Fibroblast of the aortic adventitia (primary cell): ENCODE results near the gene RGR. TPM values are rescaled to one million over a fixed set of nuclear protein-coding genes. Genes with fewer than 3 reads are reported as not detected.

Experiments
- DNase-seq: peaks from one replicate; pipeline ENCODE4 v3.0.0-alpha.2; 2010; ENCODE audit warnings: low read depth
- H3K4me3 ChIP-seq: 2 replicates; pipeline ENCODE4 v1.5.1; 2011; ENCODE audit warnings: low read depth, mild to moderate bottlenecking, control low read depth, low read length, moderate library complexity
- total RNA-seq: library from RNA; depleted of rRNA; stranded (reverse); fragments of >200 nt; gene quantifications from 2 replicates; pipeline ENCODE4 v1.2.3, GENCODE V29; 2012; ENCODE audit warnings: low replicate concordance
- TF ChIP-seq, protein P1 (sequence below): IDR thresholded peaks from 2 replicates; pipeline ENCODE4 v1.5.1; 2011; ENCODE audit warnings: mild to moderate bottlenecking, low read length, control low read depth, inconsistent platforms; ENCODE audit not compliant: insufficient read depth

The RGR gene
- total RNA-seq, 1 donor: not detected

DNA sequence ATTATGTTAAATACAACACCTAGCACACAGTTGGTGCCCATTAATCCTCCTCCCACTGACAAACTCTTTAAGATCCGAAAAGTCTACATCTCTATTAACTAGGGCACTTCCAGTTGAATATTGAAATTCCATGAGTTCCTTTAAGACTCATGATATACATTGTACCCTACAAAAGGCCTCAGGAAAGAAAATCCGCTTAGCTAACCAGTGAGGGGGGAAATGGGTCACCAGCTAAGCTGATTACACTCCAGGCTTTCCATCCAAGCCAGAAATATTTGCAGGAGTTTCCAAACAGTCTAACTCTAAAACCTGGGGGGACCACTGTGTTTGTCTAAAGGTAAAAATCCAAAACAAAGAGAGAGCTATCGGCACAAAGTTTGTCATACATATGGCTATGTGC lies 18.2 kb upstream of the RGR start:
- TF ChIP-seq, protein P1, sequence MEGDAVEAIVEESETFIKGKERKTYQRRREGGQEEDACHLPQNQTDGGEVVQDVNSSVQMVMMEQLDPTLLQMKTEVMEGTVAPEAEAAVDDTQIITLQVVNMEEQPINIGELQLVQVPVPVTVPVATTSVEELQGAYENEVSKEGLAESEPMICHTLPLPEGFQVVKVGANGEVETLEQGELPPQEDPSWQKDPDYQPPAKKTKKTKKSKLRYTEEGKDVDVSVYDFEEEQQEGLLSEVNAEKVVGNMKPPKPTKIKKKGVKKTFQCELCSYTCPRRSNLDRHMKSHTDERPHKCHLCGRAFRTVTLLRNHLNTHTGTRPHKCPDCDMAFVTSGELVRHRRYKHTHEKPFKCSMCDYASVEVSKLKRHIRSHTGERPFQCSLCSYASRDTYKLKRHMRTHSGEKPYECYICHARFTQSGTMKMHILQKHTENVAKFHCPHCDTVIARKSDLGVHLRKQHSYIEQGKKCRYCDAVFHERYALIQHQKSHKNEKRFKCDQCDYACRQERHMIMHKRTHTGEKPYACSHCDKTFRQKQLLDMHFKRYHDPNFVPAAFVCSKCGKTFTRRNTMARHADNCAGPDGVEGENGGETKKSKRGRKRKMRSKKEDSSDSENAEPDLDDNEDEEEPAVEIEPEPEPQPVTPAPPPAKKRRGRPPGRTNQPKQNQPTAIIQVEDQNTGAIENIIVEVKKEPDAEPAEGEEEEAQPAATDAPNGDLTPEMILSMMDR: no peak

DNA sequence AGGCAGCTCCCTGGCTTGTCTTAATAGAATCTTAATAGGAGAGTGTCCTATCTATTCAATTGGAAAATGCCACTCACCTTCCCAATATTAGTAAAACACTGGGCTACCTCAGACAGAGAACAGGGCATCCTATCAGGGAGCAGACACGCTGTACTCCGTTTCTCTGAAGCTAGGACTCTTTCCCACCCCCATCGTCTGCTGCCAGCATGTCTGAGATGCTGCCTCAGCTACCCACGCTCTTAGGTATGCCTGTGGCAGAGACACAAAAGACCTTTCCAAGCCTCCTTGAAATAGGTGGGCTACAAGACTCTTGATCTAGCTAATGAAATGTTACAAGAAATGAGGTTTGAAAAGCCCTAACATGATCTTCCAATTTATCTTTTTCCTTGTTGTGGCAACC lies 17.0 kb upstream of the RGR start:
- no peak overlapping the region for H3K4me3 ChIP-seq
- DNase-seq: no peak
- TF ChIP-seq, protein P1: no peak

More for the DNA sequence above, 18.2 kb upstream of the RGR start:
- DNase-seq: no peak
- H3K4me3 ChIP-seq: no peak overlapping the region

DNA sequence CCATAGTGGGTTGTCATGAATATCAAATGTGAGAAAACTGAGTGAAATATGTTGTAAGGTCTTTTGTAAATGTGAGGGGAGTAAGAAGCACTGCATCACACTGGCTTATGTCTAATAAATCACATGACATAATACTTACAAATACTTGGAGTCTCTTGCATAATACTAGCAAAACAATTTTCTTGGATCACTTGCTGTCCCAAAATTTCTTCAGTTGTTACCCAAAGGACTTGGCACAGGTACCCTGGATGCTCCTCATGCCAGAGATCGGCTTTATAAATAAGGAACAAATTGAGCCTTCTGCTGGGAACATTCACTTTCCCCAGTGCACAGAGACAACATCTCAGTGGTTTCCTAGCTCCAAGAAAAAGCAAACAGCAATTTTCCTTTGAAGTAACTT lies 14.5 kb upstream of the RGR start:
- TF ChIP-seq, protein P1: no peak
- no peak for DNase-seq
- H3K4me3 ChIP-seq: no peak overlapping the region

DNA sequence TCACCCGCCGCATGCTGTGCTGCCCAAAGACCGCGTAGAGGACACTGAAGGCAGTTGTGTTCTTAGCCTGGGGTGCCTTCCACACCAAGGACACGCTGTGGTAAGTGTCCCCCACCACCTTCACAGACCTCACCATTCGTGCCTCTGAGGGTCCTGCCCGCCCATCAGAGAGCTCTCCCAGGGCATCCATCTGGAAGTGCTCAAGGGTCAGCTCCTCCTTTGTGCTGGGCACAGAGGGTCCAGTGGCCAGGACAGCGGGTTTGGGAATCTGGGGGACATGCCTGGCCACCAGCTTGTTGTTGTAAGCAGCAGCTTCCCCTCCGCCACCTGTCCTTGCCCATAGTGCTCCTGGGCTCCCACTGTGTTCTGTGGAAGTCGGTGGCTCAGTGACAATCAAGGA lies 12.5 kb upstream of the RGR start:
- no peak for DNase-seq
- TF ChIP-seq, protein P1: no peak
- no peak overlapping the region for H3K4me3 ChIP-seq

DNA sequence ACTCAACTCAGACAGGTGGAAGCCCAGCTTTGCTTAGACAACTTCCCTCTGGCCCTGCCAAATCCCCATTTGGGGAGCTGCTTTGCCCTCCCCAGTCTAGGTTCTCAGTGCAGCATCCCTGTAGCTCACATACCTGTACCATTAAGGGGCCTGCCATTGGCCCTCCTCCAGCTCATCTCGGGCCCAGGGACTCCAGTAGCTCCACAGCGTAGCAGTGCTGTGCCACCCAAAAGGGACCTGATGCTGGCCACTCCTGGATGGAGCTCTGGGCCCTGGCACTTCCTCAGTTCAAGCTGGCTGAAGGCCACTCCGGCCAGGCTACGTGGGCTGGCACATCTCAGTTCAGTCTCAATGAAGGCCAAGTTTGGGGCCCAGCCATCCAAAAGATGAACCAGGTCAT lies 10.9 kb upstream of the RGR start:
- no peak overlapping the region for H3K4me3 ChIP-seq
- TF ChIP-seq, protein P1: no peak
- no peak for DNase-seq

DNA sequence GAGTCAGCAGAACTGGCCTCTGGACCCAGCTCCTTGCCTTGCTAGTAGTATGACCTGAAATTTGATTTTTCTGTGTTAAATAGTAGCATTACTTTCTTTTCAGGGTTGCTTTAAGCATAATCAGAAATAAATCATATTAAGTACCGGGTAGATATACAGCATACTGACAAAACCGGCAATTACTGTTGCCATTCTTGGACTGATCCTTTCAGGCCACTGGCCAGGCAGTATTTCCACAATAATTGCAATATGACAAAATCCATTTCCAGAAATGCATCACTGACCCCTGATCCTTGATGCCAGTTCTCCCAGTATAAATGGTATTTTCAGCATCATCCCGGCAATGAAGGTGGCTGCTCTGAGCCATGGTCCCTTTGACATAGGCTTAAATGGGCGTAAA lies 10.4 kb upstream of the RGR start:
- H3K4me3 ChIP-seq: no peak overlapping the region
- no peak for DNase-seq
- TF ChIP-seq, protein P1: no peak

DNA sequence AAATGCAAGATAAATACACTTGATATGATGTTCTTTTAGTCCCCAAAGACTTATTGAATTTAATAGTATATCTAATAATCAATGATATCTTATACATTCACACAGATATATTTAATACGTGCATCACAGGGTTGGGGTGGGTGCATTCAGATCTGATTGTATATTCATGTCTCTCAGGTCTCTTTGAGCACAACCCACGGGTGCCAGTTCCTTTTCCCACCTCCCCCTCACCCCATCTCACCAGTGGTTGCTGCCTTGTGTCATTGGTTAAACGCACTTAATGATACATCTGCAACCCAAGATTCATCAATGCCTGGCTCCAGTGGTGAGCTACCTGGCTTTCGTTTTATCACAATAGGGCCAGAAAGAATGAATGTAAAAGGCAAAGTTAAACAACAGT lies 9.8 kb upstream of the RGR start:
- TF ChIP-seq, protein P1: no peak
- DNase-seq: no peak
- no peak overlapping the region for H3K4me3 ChIP-seq
